ENCODE data around the gene CD34. TPM values are rescaled to one million over a fixed set of nuclear protein-coding genes. Genes with fewer than 3 reads are reported as not detected.

The CD34 gene
- total RNA-seq, 2 experiments from 2014 or later: 0.04 TPM; not detected in 1

DNA sequence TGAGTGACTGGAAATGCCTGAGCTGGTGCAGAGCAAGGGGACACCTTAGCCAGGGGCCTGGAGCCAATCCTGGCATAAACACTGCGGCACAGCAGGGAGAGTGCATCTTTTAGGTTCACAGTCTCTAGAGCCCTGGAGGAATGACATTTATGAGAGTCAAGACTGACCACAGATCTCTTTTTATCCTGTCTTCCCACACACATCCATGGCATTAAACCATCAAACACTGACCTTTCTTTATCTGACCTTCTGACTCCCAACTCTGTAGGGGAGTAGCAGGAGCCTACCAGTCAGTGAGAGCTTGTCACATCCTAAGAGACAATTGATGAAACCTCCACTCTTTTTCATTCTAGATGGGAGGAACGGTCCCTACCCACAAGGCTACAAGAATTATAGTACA is 7.9 kb downstream of the CD34 start:
- ChIA-PET CTCF (interaction anchor here (1.1 to 4.0 kb wide), 3 partner anchors 17 to 61 kb away, joined by 3 to 15 read pairs (median 4); no protein-coding TSS in a partner anchor), POLR2A (no interaction called here)

DNA sequence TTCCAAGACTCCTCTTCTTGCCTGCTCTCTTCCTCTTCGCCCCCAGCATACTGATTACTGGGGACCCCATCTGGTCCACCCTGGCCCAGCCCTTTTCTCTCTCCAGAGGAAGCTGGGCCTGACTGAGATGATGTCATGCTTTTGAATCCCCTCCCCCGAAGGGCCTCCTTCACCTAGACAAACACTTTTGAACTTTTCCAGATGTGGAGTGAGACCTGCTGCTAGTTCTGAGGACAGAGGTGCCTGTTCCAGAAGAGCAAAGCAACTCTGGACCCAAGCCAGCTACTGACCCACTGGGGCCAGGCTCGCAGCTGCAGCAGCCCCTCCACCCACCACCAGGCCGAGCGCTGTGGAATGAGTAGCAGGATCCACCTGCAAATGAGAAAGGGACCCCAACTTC is 8.4 kb downstream of the CD34 start:
- ChIA-PET POLR2A (no interaction called here), CTCF (interaction anchor here (4.0 kb wide), 1 partner anchor 17 kb away, joined by 15 read pairs; no protein-coding TSS in a partner anchor)

- POLR2A ChIA-PET: no interaction called here
- CTCF ChIA-PET: interaction anchor here (4.0 kb wide), 1 partner anchor 15 kb away, joined by 15 read pairs; no protein-coding TSS in a partner anchor
Observed at GRCh38 chr1:207901041-207901653, 9.8 kb downstream of the CD34 start.

DNA sequence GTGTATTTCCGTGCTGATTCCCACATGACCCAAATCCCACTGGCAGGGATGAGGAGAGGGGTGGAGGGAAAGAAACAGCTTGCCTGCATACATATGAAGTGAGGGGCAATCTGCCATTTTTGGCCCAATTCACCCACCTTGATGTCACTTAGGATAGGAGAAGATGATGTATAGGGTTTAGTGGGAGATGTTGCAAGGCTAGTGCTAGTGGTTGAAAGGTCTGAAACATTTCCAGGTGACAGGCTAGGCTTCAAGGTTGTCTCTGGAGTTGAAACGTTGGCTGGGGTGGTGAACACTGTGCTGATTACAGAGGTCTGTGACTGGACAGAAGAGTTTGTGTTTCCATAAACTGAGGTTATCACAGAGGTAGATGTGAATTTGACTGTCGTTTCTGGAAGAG is 12.1 kb downstream of the CD34 start:
- ChIA-PET CTCF (interaction anchor here (0.7 to 2.6 kb wide), 3 partner anchors 12 to 99 kb away, joined by 3 to 10 read pairs (median 4); no protein-coding TSS in a partner anchor), POLR2A (no interaction called here)

- ChIA-PET CTCF (interaction anchor here (1.9 to 2.6 kb wide), 2 partner anchors 11 to 14 kb away, joined by 4 to 10 read pairs; no protein-coding TSS in a partner anchor), POLR2A (no interaction called here)
Observed at GRCh38 chr1:207898260-207898659, 12.7 kb downstream of the CD34 start.

- ChIA-PET CTCF (interaction anchor here (1.5 to 2.6 kb wide), 3 partner anchors 10 to 66 kb away, joined by 4 to 10 read pairs (median 5); no protein-coding TSS in a partner anchor), POLR2A (no interaction called here)
Observed at GRCh38 chr1:207897188-207897587, 13.7 kb downstream of the CD34 start.

DNA sequence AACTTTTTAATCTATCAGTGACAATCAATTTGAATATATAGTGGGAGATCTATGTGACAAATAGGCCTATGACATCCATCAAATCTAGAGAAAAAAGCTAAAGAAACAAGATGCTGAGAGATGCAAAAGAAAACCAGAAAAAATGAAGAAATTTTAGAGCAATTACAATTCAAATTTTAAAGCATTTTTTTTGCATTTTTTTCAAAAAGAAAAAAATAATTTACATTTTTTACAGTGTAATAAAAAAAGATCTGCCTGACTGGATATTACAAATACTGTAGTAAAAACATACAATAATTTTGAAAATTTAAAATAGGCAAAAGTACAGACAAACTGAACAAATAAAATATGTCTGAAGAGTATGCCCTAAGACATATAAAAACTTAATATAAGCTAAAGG is 14.4 kb downstream of the CD34 start:
- CTCF ChIA-PET: interaction anchor here (0.9 to 2.6 kb wide), 3 partner anchors 12 to 68 kb away, joined by 3 to 10 read pairs (median 5); no protein-coding TSS in a partner anchor
- POLR2A ChIA-PET: no interaction called here

DNA sequence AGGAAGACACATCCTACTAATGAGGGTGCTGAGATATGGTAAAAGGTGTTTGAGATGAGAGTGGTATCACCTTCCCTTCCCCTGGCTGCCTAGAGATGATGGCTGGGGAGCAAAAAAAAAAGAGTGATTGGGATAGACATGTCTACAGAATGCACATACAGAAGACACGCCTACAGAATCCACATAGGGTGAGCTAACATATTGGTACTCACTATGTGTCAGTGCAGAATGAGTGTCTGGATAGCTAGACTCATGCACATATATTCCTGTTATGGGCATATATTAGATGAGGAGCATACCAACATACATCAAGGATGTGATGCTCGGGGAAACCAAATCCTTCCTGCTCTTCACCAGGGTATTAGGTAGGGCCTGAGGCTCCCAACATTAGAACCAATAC is 16.2 kb downstream of the CD34 start:
- CTCF ChIA-PET: interaction anchor here (1.1 kb wide), 1 partner anchor 8 kb away, joined by 3 read pairs; no protein-coding TSS in a partner anchor
- POLR2A ChIA-PET: no interaction called here

GRCh38 chr1:207893737-207894582 is 17.0 kb downstream of the CD34 start:
- ChIA-PET POLR2A (no interaction called here), CTCF (interaction anchor here (1.2 kb wide), 1 partner anchor 9 kb away, joined by 4 read pairs; no protein-coding TSS in a partner anchor)

GRCh38 chr1:207892764-207893163 is 18.2 kb downstream of the CD34 start:
- CTCF ChIA-PET: interaction anchor here (1.2 kb wide), 1 partner anchor 8 kb away, joined by 4 read pairs; no protein-coding TSS in a partner anchor
- POLR2A ChIA-PET: no interaction called here

DNA sequence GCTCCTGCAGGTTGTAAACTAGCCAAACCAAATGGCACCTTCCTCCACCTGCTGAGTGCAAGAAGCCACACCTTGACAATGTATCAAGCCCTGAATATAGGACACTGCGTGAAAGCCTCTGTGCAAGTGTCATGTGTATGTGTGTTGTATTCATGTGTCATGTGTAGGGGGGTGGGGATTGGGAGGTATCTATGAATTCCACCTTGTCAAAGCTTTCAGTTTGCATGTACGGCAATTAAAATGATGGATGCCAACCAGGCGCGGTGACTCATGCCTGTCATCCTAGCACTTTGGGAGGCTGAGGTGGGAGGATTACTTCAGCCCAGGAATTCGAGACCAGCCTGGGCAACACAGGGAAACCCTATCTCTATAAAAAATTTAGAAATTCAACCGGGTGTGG is 19.8 kb downstream of the CD34 start:
- CTCF ChIA-PET: interaction anchor here (0.6 kb wide), 1 partner anchor 94 kb away, joined by 3 read pairs; no protein-coding TSS in a partner anchor
- POLR2A ChIA-PET: no interaction called here

GRCh38 chr1:207890136-207890738 is 20.7 kb downstream of the CD34 start:
- CTCF ChIA-PET: no interaction called here
- POLR2A ChIA-PET: no interaction called here

GRCh38 chr1:207888652-207889051 is 22.3 kb downstream of the CD34 start:
- ChIA-PET POLR2A (no interaction called here), CTCF (interaction anchor here (1.2 to 6.9 kb wide), 2 partner anchors 60 to 72 kb away, joined by 3 to 105 read pairs; no protein-coding TSS in a partner anchor)

GRCh38 chr1:207887542-207888201 is 23.3 kb downstream of the CD34 start:
- POLR2A ChIA-PET: no interaction called here
- CTCF ChIA-PET: interaction anchor here (1.2 to 6.9 kb wide), 6 partner anchors 10 to 82 kb away, joined by 3 to 105 read pairs (median 26); no protein-coding TSS in a partner anchor

GRCh38 chr1:207886227-207886626 is 24.7 kb downstream of the CD34 start:
- ChIA-PET CTCF (interaction anchor here (0.9 to 6.9 kb wide), 13 partner anchors 9 to 110 kb away, joined by 3 to 105 read pairs (median 6); no protein-coding TSS in a partner anchor), POLR2A (no interaction called here)

- ChIA-PET POLR2A (interaction anchor here (0.9 to 1.6 kb wide), 4 partner anchors 13 to 78 kb away, joined by 3 to 10 read pairs (median 5); no protein-coding TSS in a partner anchor), CTCF (interaction anchor here (0.7 to 6.9 kb wide), 29 partner anchors 8 to 138 kb away, joined by 3 to 105 read pairs (median 5); partner anchors contain the start of gene CD34)
Observed at GRCh38 chr1:207885129-207886032, 25.5 kb downstream of the CD34 start.

GRCh38 chr1:207884266-207885029 is 26.5 kb downstream of the CD34 start:
- CTCF ChIA-PET: interaction anchor here (0.7 to 6.9 kb wide), 28 partner anchors 9 to 139 kb away, joined by 3 to 105 read pairs (median 4); partner anchors contain the start of gene CD34
- POLR2A ChIA-PET: interaction anchor here (1.1 to 1.6 kb wide), 3 partner anchors 15 to 79 kb away, joined by 4 to 10 read pairs (median 6); no protein-coding TSS in a partner anchor

Data from activated CD8-positive, alpha-beta memory T cell treated with anti-CD3 and anti-CD28 coated beads for 36 hours (primary cell).